K562 (cell line): ENCODE data around the gene MBP. TPM values are rescaled to one million over a fixed set of nuclear protein-coding genes. Genes with fewer than 3 reads are reported as not detected.

ENCODE experiments used
- RERE ChIP-seq: sonication (generic); formaldehyde crosslinking; IDR thresholded peaks from 2 replicates; pipeline ENCODE4 v1.8.0; 2023; ENCODE audit warnings: missing genetic modification reagents, mild to moderate bottlenecking, borderline replicate concordance
- SMARCA4 ChIP-seq: fragments of 450-650 bp; IDR thresholded peaks from 2 replicates; pipeline ENCODE4 v1.6.1; 2016
- SMARCE1 ChIP-seq: fragments of 450-650 bp; IDR thresholded peaks from 2 replicates; pipeline ENCODE4 v1.7.1; 2016; ENCODE audit warnings: mild to moderate bottlenecking
- ZNF609 ChIP-seq: sonication (generic); formaldehyde crosslinking; IDR thresholded peaks from 2 replicates; pipeline ENCODE4 v1.8.1; 2023; ENCODE audit warnings: missing genetic modification reagents, mild to moderate bottlenecking, borderline replicate concordance
- polyA plus RNA-seq, 8 experiments: library from polyadenylated mRNA; depleted of rRNA in 4 of 8; stranded (reverse) in 5 of 8; unstranded in 3 of 8; fragments of >200 nt; fragmentation: Nextera tagmentation in 2 of 8; fragmentation: Illumina TruSeq in 1 of 8; extraction: Ambion mirVana in 2 of 8; extraction: Trizol in 1 of 8; gene quantifications; 2 replicates each; pipeline versions ENCODE4 v1.2.1 to v1.2.3, GENCODE V29; 2011 to 2014; ENCODE audit warnings: inconsistent platforms in 1 of 8, missing spikeins in 1 of 8
- total RNA-seq, 7 experiments: library from RNA; depleted of rRNA in 6 of 7; stranded (reverse); fragments of >200 nt in 6 of 7; fragmentation: Illumina TruSeq in 2 of 7; extraction: Trizol in 2 of 7; gene quantifications; 2 replicates each; pipeline versions ENCODE4 v1.2.1 to v1.2.3, GENCODE V29; 2011 to 2021; ENCODE audit warnings: low replicate concordance in 1 of 7

Gene MBP
- total and polyA plus RNA-seq, 9 of the 15 experiments (the other 6 are each of a cell fraction or from before 2014, with no cell fraction given) = 0.09 TPM; not detected in 8

GRCh38 chr18:77021075-77021474, 111.5 kb downstream of the MBP start (continued):
- TF ChIP-seq RERE (CRISPR knock-in tag) (no peak), SMARCA4 (no peak), SMARCE1 (no peak), ZNF609 (CRISPR knock-in tag) (no peak)
